Large intestine (tissue), 12 donors: ENCODE data around the gene PRR20E. TPM values are rescaled to one million over a fixed set of nuclear protein-coding genes. Genes with fewer than 3 reads are reported as not detected.
"Not testable (repeated sequence)": the region's sequence is repeated elsewhere in the genome, so short reads cannot be mapped to it uniquely, and the experiment has no call there.

ENCODE experiments used
- DNase-seq, 2 donors: peaks; one replicate each; pipeline versions ENCODE4 v3.0.0 to v3.0.0-alpha.2; 2013
- H3K27ac ChIP-seq: one replicate; pipeline ENCODE4 v1.5.1; 2013; ENCODE audit warnings: low read length
- H3K27me3 ChIP-seq: 2 replicates; pipeline ENCODE4 v1.6.1; 2013; ENCODE audit warnings: low read length; ENCODE audit not compliant: control insufficient read depth, insufficient read depth
- H3K36me3 ChIP-seq: 2 replicates; pipeline ENCODE4 v1.6.1; 2013; ENCODE audit warnings: low read length; ENCODE audit not compliant: control insufficient read depth, insufficient read depth
- H3K4me1 ChIP-seq: one replicate; pipeline ENCODE4 v1.6.1; 2013; ENCODE audit warnings: low read length; ENCODE audit not compliant: control insufficient read depth, insufficient read depth
- H3K4me3 ChIP-seq: one replicate; pipeline ENCODE4 v1.5.1; 2013; ENCODE audit warnings: low read length
- H3K9me3 ChIP-seq: one replicate; pipeline ENCODE4 v1.6.1; 2013; ENCODE audit warnings: mild to moderate bottlenecking, low read depth, low read length, moderate library complexity; ENCODE audit not compliant: control insufficient read depth
- WGBS: methylation state at CpG from one replicate; pipeline ENCODE4 v1.1.5; 2013; ENCODE audit warnings: low lambda C conversion rate; ENCODE audit not compliant: insufficient coverage; 5-methylcytosine and 5-hydroxymethylcytosine counted together
- long read RNA-seq, 11 donors: transcript quantifications; one replicate each; lab custom pipeline, GENCODE V29; 2026
- polyA plus RNA-seq: library from polyadenylated mRNA; unstranded; fragments of 120-200 nt; gene quantifications from one replicate; pipeline ENCODE4 v1.2.1, GENCODE V29; 2013

PRR20E gene
- polyA plus RNA-seq = not detected
- long read RNA-seq, donor 1 = 0 reads
- long read RNA-seq, donor 2 = 0 reads
- long read RNA-seq, donor 3 = 0 reads
- long read RNA-seq, donor 4 = 0 reads
- long read RNA-seq, donor 5 = 0 reads
- long read RNA-seq, donor 6 = 0 reads
- long read RNA-seq, donor 7 = 0 reads
- long read RNA-seq, donor 8 = 0 reads
- long read RNA-seq, donor 9 = 0 reads
- long read RNA-seq, donor 10 = 0 reads
- long read RNA-seq, donor 11 = 0 reads

GRCh38 chr13:57166897-57167296, at the start of gene PRR20E:
Gene PRR20E, plus strand, starts transcription at chr13:57167197. Its CDS starts 387 bp downstream, at chr13:57167584.
- H3K4me1 ChIP-seq, H3K9me3 ChIP-seq, DNase-seq, H3K36me3 ChIP-seq, H3K27me3 ChIP-seq, H3K4me3 ChIP-seq, H3K27ac ChIP-seq: not testable (repeated sequence)
- no CpG with 5 or more reads among the region's 22 CpGs for WGBS

GRCh38 chr13:57123681-57124080, 43.3 kb upstream of the PRR20E start:
- DNase-seq = no peak
- no peaks in the 10 kb centered on the region for H3K4me1 ChIP-seq
- H3K9me3 ChIP-seq = no peaks in the 10 kb centered on the region

GRCh38 chr13:57128909-57129308, 38.1 kb upstream of the PRR20E start:
- Histone ChIP-seq H3K27me3 (no peaks in the 10 kb centered on the region), H3K27ac (no peak overlapping the region), H3K4me1 (no peaks in the 10 kb centered on the region), H3K9me3 (no peaks in the 10 kb centered on the region), H3K4me3 (no peak overlapping the region), H3K36me3 (no peaks in the 10 kb centered on the region)
- no CpG with 5 or more reads among the region's 6 CpGs for WGBS
- no peak for DNase-seq

More at GRCh38 chr13:57123681-57124080, 43.3 kb upstream of the PRR20E start:
- Histone ChIP-seq H3K27me3 (no peaks in the 10 kb centered on the region), H3K27ac (no peak overlapping the region), H3K36me3 (no peaks in the 10 kb centered on the region), H3K4me3 (no peak overlapping the region)
- WGBS = 80% methylated on average over 1 of the region's 1 CpG

- peak in 1 of 2 donors; percentile 9 for DNase-seq
- Histone ChIP-seq H3K9me3 (peaks cover 2% of the 10 kb centered on the region), H3K4me3 (no peak overlapping the region), H3K36me3 (no peaks in the 10 kb centered on the region), H3K27ac (no peak overlapping the region), H3K4me1 (no peaks in the 10 kb centered on the region), H3K27me3 (no peaks in the 10 kb centered on the region)
- 57% methylated on average over 1 of the region's 2 CpGs for WGBS
Observed at GRCh38 chr13:57136093-57136492, 30.9 kb upstream of the PRR20E start.

- DNase-seq = peak; percentile 44 to 73
- no peaks in the 10 kb centered on the region for H3K36me3 ChIP-seq
- H3K27me3 ChIP-seq = no peaks in the 10 kb centered on the region
- H3K27ac ChIP-seq = peak overlapping the region; percentile 57
- no peaks in the 10 kb centered on the region for H3K4me1 ChIP-seq
- 12% methylated on average over 2 of the region's 4 CpGs for WGBS
- H3K9me3 ChIP-seq = peaks cover 2% of the 10 kb centered on the region
- peak overlapping the region; percentile 23 for H3K4me3 ChIP-seq
Observed at GRCh38 chr13:57137585-57137984, 29.4 kb upstream of the PRR20E start.

- WGBS = no CpG with 5 or more reads among the region's 5 CpGs
- Histone ChIP-seq H3K27me3 (no peaks in the 10 kb centered on the region), H3K9me3 (peaks cover 2% of the 10 kb centered on the region), H3K27ac (no peak overlapping the region), H3K36me3 (no peaks in the 10 kb centered on the region), H3K4me1 (no peaks in the 10 kb centered on the region), H3K4me3 (no peak overlapping the region)
- no peak for DNase-seq
Observed at GRCh38 chr13:57138988-57139387, 28.0 kb upstream of the PRR20E start.

GRCh38 chr13:57139781-57140180, 27.2 kb upstream of the PRR20E start:
- not testable (repeated sequence) for DNase-seq

GRCh38 chr13:57140235-57140968, 26.6 kb upstream of the PRR20E start, which contains the start of gene PRR20A:
Gene PRR20A, plus strand, starts transcription at chr13:57140918. Its CDS starts 387 bp downstream, at chr13:57141305.
- not testable (repeated sequence) for DNase-seq, H3K4me3 ChIP-seq, H3K27ac ChIP-seq, H3K4me1 ChIP-seq, H3K27me3 ChIP-seq, H3K9me3 ChIP-seq, H3K36me3 ChIP-seq
- no CpG with 5 or more reads among the region's 34 CpGs for WGBS

More at GRCh38 chr13:57139781-57140180, 27.2 kb upstream of the PRR20E start:
- H3K27me3 ChIP-seq, H3K4me1 ChIP-seq, H3K27ac ChIP-seq, H3K9me3 ChIP-seq, H3K4me3 ChIP-seq, H3K36me3 ChIP-seq: not testable (repeated sequence)
- WGBS = no CpG with 5 or more reads among the region's 18 CpGs

- H3K36me3 ChIP-seq, DNase-seq, H3K27me3 ChIP-seq, H3K27ac ChIP-seq, H3K4me3 ChIP-seq, H3K4me1 ChIP-seq, H3K9me3 ChIP-seq: not testable (repeated sequence)
- no CpG with 5 or more reads among the region's 22 CpGs for WGBS
Observed at GRCh38 chr13:57147188-57147587, 19.8 kb upstream of the PRR20E start, which contains the start of gene PRR20B. Gene PRR20B, plus strand, starts transcription at chr13:57147488. Its CDS starts 387 bp downstream, at chr13:57147875.

GRCh38 chr13:57148106-57148505, 18.9 kb upstream of the PRR20E start:
- WGBS = 97% methylated on average over 5 of the region's 14 CpGs
- not testable (repeated sequence) for H3K4me3 ChIP-seq, H3K4me1 ChIP-seq, H3K9me3 ChIP-seq, H3K27me3 ChIP-seq, DNase-seq, H3K36me3 ChIP-seq, H3K27ac ChIP-seq
